RCC 7860 (cell line): ENCODE data around the gene ENDOV.

Experiments used
- DNase-seq: peaks from one replicate; pipeline ENCODE4 v3.0.0-alpha.2; 2015; ENCODE audit warnings: low spot score
- FAIRE-seq: peaks from 2 replicates; lab custom pipeline; 2012; peaks lifted over from hg19 to GRCh38; lab: Jason Lieb, UNC

The ENDOV gene

DNA sequence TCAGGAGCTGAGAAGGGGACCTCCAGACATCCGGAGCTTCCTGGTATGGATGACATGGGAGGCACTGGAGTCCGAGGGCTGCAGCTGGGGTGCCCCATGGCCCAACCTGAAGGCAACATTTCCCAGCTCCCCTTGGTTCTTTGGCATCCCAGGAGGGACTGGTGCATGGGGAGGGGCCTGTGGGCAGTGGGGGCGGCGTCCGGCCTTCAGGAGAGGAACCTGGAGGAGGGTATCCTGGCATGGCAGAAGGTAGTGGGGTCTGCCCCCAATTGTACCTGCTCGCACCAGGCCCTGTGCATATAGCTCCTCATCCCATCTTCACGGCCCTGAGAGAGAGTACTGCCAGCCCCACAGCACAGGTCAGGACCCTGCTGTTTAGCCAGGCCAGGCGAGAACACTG is 49.5 kb downstream of the ENDOV start:
- FAIRE-seq, result no peak

DNA sequence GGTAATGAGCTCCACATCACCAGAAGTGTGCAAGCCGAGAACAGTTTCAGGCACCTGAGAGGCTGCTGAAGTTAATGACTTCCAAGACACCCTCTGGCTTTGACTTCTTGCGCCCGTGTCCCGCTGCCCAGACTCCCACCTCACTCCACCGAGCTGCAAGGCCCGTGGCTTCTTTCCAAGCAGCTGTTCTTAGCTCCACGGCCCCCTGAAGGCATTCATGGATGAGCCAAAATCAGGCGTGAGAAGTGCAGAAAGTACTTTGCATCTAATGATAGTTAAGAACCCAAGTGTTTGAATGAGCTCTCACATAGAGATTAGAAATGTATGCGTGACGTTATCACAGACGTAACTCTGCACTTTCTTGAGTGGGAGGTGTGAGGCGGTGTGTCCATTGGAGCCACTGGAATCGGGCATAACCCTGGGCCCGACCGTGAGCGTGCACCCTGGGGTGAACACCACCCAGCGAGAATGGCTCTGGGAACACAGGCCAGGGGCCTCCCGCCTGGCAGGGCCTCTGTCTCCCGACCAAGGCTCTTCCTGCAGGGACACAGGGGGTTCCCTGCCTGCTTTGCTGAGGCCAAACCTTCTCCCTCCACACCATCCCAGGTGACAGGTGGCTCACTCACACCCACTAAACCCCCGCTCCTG is 50.5 kb downstream of the ENDOV start:
- no peak for FAIRE-seq

More for the DNA sequence above, 49.5 kb downstream of the ENDOV start:
- DNase-seq, result no peak

DNA sequence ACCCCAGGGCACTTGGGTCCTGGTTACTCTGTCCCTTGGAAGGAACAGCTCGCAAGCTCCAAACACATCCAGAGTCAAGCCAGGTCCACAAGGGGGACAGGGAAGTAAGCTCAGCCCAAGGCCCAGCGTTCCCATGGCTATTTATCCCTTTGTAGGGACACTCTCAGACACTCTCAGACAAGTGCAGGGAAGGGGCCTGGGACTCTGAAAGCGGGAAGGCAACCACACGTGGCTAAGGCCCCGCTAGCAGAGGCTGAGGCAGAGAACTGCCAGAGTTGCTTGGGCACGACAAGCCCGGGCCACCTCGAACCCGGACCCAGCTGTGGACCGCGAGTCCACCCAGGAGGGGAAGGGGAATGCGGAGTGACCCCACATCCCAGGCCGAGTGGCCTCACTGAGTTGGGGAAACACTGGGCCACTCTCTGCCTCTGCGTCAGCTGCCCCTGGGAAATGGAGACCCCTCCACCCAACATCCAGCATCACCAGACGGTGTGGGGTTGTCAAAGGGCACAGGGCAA is 51.3 kb downstream of the ENDOV start:
- no peak for FAIRE-seq
- no peak for DNase-seq

More for the DNA sequence above, 50.5 kb downstream of the ENDOV start:
- DNase-seq, result no peak

DNA sequence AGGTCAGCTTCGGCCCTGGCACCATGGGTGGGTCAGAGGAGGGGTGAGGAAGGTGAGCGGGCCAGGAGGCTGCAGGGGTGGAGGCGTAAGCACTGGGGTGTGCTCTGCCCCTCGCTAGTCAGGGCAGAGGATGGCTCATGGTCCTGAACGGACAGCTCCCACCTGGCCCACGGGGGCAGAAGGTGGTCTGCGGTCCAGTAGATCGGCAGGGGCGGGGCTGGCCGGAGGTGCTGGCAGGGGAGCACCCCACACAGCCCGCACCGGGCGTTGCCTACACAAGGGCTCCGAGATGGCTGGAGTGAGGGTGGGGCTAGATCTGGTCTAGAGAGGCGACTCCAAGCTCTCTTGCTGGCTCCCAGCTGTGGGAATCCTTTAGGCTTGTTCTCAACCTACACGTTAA is 53.3 kb downstream of the ENDOV start:
- DNase-seq (no peak), FAIRE-seq (no peak)

DNA sequence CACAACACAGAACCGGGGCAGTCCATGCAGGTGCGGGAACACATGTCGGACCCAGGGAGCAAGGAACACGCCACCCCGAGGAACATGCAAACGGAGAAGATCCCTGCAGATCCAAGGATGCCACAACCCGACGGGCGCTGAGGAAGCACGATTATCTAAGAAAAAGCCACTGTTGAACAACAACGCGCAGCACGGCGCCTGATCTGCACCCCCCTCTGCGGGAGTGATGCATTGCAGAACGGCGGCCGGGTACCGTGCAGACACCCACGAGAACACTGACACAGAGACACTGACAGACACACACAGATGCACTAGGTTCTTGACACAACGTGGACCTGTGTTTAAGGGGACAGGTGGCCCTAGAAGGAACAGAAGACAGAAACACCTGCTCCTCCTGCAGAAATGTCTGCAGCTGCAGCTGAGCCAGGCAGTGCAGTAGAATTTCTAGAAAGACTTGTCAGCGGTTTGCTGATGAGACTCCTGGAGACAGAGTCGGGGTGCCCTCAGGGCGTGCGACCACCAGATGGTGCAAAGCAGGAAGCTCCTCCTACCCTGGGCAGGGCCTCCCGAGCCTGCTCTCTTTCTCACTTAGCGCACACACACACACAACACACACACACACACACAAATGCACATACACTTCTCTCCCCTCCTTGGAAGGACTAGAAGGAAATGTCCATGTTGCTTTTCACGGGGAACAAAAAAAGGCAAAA is 54.0 kb downstream of the ENDOV start:
- no peak for FAIRE-seq
- DNase-seq, result no peak

DNA sequence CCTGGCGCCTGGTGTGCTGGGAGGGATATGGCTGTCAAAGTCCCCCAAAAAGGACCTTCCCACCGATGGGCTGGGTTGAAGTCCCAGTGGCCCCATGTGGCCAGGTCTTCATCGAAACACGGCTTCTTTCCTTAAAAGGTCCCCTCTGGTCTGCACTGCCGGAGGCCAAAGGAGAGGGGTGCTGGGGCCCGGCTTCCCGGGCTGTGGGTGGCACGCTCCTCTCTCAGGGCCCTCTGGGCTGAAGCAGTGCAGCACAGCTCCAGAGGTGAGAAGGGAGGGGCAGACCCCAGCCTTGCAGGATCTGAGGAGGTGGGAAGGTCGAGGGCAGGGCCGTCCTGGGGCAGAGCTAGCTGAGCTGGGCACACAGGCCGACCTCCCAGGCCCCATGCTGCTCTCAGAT is 54.7 kb downstream of the ENDOV start:
- DNase-seq (no peak), FAIRE-seq (no peak)

DNA sequence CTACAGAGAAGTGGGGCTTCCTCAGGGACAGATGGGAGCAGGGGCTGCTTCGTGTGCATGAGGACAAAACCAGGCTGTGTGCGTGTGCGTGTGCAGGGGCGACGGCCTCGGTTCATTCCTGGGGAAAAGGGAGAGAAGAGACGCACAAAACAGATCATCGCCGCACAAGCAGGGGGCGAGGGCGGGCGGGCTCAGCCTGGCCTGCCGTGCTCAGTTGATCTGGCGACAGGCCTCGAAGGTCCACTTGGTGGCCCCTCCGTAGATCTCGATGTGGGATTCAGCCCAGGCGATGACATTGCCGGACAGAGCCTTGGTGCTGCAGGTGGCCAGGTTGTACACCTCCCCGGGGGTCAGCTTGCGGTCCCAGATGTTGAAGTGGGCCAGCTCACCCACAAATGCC is 55.6 kb downstream of the ENDOV start:
- no peak for FAIRE-seq
- DNase-seq, result no peak

DNA sequence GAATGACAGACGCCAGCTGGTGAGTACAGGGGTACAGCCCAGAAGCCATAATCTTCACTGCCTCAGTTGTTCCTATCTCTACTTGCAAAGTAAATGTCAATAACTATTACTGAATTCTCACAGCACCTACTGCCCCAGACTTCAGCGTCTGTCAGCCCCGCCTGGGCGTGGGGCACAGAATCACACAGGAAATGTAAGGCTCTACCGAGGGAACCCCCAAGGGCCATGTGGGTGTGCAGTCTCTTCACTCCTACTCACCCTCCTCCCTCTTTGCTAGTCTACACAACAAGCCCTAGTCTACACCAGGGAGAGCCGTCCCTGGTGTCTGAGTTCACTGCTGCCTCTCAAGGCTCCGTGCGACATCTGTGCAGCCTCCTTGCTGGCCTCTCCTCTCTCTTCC is 57.0 kb downstream of the ENDOV start:
- FAIRE-seq, result no peak
- no peak for DNase-seq

DNA sequence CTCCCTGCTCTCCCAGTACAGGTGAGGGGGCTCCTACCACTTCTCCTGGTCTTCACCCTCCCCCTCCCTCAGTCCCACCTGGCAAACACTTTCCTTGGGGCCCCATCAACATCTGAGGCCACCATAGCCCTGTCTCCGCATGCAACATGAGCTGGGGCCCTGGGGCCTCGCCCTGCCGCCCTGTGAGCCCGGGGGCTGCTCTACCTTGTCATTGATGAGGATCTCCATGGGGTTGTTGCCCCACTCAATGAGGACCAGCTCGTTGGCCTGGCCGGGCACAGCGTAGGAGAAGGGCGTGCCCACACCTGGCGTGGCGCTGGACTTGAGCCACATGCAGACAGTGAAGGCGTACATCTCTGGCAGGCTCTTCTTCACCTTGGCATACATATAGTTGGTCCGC is 58.0 kb downstream of the ENDOV start:
- DNase-seq (no peak), FAIRE-seq (no peak)

DNA sequence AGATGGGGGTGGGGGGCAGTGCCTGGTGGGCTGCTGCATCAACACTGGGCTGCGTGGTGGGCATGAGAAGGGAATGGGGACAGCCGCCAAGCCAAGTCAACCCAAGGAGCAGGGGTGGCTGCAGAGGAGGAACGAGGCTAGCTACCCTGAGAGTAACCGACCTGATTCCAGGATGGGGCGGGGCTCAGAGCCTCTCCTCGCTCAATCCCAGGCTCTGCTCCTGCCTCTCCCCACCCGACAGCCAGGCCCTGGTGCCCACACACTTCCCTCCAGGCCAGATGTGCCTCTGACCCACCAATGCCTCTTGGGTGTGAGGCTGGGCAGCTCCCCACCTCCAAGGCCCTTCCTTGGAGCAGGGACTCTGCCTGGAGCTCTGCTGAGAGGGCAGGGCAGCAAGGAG is 58.7 kb downstream of the ENDOV start:
- no peak for FAIRE-seq
- DNase-seq, result no peak

DNA sequence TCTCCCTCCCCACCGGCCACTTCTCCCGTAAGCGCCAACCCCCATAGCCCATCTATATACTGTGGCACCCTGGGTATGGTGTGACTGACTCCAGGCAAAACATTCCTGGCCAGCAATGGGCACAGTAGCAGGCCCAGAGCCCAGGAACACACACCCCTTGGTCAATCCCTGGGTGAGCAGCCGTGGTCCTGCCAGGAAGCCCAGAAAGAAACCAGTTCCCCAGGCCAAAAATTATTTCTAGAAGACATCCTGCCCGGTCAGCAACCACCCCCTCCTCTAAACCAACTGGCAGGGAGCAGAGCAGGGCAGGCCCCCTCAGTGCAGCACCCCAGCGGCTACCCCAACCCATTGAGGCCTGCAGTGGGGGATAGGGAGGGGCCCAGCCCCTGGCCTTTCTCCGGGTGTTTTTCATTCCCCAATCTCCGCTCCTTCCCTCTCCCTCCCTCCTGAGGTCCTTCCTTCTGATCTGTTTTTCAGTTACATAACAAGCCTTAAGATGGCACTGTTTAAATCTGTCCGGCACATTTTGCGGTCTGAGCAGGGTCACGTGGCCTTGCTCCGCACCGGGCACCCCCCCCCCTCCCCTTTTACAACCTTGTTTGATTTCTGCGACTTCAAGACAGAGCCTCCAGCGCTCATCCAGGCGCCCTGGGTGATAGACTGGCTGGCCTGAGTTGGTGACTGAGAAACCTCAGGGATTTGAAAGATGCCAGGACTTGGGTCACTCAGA is 59.4 kb downstream of the ENDOV start:
- DNase-seq (peak; percentile 14), FAIRE-seq (no peak)

DNA sequence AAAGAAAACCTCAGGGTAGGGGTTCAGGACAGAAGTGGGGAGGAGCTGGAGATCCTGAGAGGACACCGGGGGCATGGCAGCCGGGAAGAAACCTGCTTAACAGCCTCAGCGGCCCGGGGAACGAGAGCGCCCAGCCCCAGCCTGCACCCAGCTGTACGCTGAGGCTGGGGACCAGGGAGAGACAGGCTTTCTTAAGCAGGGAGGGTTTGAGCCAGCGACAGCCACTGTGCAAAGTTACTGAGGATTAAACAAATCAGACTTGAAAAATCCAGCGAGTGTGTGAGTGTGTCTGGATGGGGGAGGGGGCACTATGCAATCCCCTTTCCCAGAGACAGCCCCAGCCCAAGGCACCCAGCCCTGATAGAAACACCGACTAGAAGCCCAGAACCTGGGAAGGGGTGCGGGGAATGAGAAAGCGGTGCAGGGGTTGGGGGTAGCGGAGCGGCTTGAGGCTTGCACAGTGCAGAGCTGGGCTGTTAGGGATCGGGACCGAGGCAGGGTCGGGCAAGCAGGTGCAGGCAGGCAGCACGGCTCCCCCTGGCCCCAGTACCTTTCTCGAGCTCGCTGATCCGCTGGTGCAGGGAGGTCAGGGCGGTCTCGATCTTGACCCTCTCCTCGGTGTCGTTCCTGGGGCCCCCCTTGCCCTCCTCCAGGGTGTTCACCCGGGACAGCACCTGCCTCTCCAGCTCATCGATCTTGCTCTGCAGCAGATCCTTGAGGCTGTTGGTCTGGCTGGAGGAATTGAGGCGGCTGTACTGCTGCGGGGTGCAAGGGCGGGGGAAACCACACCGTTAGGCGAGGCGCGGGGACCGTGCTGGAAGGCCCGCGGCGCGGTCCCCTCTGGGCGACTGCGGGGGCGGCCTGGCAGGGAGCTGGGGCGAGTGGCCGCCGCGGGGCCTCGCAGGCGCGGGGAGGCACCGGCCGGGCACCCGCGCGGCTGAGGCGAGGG is 60.3 kb downstream of the ENDOV start:
- FAIRE-seq, result no peak
- DNase-seq, result no peak

DNA sequence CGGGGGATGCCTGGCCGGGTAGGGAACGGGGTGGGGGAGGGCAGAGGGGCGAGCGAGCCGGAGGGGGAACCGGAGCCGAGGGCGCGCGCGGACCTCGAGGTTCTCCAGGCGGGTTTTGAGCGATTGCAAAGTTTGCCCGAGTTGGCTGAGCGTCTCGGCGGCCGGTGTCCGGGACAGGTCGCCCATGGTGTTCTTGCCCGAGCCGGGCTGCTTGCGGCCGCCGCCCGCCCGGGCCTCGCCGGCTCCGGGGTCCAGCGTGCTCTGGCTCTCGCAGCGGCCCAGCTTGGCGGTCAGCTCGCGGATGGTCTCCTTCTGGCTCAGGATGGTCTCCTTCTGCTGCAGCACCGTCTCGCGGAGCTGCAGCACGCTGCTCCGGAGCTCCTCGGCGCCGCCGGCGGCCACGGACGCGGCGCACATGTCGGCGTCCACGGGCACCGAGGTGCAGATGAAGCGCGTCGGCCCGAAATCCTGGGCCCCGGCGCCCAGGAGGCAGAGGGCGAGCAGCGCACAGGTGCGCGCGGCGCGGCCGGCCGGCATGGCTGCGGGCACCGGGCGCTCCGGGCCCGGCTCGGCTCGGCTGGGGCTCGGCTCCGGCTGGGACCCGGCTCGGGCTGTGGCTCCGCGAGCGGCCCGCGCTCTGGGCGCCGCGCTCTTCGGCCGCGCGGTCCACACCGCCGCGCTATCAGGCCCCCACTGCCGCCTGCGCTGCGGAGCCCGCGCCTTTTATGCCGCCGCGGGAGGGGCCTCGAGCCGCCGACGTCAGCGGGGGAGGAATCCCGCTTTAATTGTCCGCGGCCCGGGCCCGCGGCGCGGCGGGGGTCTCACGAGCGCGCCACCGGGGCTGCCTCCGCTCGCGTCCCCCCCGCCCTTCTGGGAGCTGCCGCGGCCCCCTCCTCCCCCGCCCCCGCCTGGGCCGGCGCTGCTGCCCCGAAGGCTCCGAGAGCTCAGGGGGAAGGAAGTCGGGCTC is 61.2 kb downstream of the ENDOV start, which contains the start of gene NPTX1:
NPTX1 (minus strand) TSS at position 698 of the 967 bp plus-strand sequence; CDS start at position 537, 161 bp downstream.
- DNase-seq (no peak), FAIRE-seq (no peak)

DNA sequence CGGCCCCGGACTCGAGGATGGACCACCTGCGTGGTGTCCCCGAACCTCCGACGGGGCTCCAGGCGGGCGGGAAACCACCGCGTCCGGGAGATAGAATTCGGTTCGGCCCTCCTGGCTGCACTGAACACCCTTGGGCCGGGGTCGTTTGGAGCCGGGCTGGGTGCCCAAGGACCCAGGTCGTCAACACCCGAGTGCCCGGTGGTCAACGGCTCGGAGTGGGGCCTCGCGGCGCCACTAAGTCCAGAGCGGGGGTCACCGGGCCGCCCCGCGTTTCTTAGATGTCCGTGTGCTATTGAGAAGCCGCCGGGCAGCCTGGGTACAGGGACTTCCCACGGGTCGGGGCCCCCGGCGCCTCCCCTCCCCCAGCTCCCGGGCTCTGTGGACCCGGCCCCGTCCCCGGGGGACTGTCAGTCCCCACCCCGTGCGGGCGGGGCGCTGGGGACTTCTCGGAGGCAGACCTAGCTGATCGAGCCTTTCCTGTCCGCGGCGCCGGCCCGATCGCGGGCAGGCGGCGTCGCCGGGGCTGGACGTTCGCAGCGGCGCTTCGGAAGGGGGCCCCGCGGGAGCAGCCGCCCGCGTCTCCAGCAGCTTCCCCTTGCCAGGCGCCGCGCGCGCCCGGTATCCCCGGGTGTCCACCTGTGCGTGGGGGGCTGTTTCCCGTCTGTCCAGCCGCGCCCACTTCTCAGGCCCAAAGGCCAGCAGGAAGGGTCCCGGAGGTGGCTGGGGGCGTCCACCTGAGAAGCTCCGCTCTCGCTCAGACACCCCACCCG is 62.1 kb downstream of the ENDOV start:
- FAIRE-seq (no peak), DNase-seq (no peak)

DNA sequence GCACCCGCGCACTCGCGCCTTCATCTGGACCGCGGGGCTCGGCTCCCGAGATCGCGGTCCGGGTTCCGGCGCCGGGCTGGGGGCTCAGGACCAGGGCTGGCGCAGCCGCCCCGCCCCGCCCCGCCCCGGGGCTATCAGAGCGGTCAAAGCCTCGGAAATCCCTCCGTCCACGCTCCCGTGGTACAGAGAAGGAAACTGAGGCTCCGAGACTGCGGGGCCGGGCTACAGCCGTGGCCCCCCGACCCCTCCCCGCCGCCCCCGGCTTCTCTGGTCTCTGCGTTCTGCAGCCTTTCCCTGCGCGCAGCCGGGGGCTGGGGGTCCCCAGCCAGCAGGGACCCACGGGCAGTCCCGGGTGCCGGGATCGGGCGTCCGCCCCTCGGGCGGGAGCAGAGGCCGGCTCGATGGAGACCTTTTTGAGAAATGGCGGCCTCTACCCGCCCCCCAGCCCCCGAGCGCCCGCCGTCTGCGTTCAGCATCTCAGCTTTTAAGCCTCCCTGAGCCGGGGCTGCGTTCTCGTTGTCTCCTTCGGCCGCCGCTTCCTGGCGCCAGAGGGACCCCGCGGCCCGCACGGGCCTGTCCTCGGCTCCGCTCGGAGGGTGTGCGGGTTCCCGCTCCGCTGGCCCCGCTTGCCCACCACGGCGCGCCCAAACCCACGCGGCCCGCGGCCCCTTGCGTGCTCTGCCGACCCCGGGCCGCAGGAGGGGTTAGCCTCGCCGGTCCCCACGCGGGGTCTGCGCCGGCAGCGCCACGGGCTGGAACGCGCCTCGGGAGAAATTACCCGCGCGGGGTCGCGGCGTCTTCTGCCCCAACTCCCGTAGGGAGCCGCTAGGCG is 62.9 kb downstream of the ENDOV start:
- DNase-seq (no peak), FAIRE-seq (no peak)

DNA sequence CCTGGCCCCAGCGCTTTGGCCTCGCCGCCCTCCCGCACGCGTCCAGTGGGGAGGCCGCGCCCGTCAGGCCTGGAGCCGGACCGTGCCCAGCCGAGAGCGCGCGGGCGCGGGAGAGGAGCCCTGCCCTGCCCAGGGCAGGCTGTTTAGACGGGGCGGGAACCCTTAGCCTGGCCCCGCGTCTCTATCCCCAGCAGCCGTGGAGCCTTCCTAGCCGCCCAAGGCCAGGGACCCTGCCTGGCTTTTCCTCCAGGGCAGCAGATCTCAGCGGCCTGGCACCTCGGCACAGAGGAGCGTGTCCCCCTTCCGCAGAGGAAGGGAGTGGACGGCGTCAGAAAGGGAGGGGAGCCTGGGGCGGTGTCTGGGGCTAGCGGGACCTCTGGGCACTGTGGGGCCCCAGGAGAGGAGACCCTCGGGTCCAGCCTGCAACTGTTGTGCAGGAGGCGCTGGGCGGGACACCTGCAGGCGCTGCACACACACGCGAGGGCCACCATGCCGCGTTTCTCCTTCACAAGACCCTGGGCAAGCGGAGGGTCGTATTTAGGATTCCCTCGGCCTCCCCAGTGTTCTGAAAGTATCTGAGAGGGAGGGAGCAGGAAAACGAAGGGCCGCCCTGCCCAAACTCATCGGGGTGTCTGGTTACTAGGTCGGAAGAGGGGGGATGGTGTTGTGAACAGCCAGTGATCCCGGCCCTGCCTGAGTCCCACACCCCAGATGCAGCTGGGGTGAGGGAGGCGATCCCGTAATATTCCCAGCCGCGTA is 63.7 kb downstream of the ENDOV start:
- FAIRE-seq (no peak), DNase-seq (no peak)

DNA sequence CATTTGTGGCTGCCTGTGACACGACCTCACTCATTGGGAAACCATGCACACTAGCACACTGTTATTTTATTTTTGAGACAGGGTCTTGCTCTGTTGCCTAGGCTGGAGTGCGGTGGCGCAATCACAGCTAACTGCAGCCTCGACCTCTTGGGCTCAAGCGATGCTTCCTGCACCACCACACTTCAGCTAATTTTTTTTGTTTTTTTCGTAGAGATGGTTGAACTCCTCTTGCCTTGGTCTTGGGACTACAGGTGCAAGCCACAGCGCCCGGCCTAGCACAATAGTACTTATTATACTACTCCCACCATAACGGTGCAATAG is 64.2 kb downstream of the ENDOV start:
- FAIRE-seq (no peak), DNase-seq (no peak)
